Retina (tissue), 1 donor: ENCODE results near the gene TJP3.

Experiments
- DNase-seq: peaks from one replicate; pipeline ENCODE4 v3.0.0-alpha.2; 2016

TJP3 gene

GRCh38 chr19:3692141-3693024 lies 15.8 kb upstream of the TJP3 start:
- DNase-seq = no peak

GRCh38 chr19:3693025-3693925 lies 14.9 kb upstream of the TJP3 start:
- no peak for DNase-seq

DNA sequence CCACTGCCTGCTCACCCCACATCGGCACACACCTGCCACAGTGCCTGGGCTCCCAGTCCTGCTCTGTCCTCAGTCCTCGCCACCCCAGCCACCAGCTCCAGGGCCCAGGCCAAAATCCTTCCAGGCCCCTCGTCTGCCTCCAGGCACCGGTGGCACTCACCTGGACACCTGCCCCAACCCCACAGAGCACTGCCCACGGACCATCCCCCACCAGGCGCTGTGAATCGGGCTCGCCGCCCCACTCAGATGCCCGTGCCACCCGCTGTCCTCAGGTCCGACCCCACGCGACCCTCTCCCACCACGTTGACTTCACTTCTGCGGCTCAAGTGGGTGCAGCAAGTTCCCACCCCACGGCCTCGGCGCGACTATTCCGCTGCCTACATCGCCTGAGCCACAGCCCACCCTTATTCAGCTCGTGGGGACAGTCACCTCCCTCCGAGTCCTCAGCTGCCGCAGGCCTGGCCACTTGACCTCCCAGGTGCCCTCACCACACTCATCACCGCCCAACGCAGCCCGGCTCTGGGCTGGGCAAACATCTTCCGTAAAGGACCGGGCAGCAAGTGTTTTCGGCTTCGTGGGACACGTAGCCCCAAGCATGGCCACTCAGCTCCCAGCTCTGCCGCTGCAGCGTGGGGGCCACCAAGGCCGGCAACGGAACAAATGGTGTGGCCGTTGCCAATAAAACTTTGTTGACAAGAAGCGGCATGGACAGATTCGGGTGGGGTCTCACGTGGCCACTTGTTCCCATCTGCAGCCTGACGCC lies 13.6 kb upstream of the TJP3 start:
- DNase-seq = no peak

GRCh38 chr19:3695124-3695733 lies 13.0 kb upstream of the TJP3 start:
- DNase-seq = no peak

DNA sequence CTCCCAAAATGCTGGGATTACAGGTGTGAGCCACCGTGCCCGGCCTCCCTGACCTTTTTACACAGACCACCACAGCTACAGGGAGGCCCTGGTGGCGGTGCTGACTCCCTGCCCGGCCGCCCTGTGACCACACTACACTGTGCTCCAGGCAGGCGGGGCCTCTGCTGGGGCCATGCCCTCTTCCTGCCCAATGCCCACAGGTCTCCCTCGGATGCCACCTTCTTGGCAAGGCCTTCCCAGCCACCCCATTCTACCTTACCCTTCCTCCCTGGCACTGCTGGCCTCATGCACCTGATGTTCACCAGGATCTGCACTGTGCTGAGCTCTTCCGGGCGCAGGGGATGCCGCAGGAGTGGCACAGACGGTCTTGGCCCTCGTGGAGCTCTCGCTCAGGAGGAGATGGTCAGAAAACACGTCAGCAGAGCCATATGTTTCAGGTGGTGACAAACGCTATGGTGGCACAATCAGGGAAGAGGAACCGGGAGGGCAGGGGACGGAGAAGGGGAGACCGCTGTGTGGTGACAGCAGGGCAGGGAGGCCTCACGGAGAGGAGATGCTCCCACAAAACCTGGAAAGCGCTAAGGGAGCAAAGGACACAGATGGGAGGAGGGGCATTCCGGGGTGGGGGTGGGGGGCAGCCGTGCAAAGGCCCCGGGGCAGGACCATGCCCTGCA lies 12.1 kb upstream of the TJP3 start:
- DNase-seq = no peak

GRCh38 chr19:3696660-3696995 lies 11.6 kb upstream of the TJP3 start:
- no peak for DNase-seq

- DNase-seq = no peak
Measured at GRCh38 chr19:3697094-3697493, 11.1 kb upstream of the TJP3 start.

DNA sequence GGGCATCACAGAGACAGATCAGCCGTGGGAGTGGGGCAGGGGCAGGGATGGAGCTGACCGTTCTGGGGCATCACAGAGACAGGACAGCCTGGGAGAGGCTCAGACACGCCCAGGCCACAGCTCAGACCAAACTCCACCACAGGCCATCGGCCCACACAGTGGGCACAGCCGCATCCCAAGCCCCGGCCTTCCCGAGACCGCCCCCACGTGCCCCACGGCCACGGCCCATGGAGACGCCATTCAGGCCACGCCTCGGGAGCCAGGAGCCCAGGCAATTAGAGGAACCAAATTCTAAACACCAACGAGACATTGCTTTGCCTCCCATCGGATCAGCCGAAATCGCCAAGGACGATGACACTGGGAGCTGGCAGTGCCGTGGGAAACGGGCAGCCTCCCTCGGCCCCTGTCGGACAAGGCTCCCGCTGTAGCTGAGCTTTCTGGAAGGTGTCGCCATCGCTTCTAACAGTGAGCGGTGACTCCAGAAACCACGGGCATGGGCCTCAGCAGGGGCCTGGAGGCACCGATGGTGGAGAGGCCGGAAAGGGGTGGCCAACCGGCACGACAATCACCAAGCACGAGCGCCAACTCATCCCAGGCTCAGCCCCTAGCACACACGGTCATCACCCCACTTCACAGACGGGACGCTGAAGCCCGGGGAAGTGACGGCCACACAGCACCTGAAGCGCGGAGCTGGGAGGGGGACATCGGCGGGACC lies 10.4 kb upstream of the TJP3 start:
- no peak for DNase-seq

DNA sequence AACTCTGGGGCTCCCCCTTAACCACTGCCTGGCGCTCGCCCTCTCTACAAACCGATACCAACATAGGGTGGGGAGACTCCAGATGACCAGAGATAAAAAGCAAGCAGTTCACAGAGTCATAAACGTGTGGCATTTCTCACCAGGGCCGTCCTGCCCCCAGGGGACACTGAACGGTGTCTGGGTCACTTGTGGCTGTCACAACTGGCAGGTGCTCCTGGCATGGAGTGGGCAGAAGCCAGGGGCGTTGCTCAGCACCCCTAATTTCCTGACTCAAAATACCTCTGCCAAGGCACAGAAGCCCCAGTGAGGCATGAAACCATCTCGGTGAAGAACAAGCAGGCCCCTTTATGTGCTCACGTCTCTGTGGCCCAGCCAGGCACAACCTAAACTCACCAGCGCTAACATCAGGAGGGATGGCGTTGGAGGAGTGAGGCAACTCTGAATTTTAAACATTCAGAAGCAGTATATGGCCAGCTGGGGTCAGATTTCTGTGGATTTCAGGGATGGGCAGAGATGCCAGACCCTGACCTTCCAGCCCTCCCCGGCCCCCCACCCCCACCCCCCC lies 9.7 kb upstream of the TJP3 start:
- no peak for DNase-seq

DNA sequence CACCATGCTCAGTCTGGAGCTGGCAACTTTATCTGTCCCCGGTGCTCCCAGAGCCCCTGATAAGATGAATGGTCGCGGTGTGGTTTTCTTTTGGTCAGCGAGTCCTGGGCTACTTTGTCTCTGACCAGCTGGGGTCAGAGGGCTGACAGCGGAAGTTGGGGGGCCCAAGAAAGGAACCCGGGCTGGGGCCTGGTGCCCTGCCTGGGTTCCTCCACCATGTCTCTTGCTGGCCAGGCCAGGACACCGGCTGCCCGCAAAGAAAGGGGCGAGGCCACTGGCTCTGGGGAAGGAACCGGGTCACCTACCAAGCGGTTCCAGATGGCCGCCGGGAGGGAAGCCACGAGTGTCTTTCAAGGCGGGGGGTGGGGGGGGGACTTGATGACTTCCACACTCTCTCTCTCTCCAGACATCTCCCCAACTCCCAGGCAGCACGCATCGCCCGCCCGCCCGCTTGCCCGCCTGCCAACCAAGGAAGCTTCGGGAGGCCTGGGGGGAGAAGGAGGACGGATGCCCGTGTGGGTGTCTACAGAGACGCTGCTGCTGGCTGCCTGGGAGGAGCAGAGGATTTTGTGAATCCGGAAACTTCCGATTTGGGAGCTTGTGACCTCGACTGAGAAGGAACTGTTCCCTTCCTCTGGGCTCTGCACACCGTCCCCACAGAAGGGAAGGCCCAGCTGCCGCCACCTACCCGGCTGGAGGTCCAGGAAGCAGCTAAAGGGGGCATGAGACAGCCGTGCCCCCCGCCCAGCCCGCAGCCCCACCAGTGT lies 9.0 kb upstream of the TJP3 start:
- peak; percentile 53 for DNase-seq

- DNase-seq = peak; percentile 46
Measured at GRCh38 chr19:3699741-3700241, 8.4 kb upstream of the TJP3 start.

GRCh38 chr19:3700242-3701032 lies 7.7 kb upstream of the TJP3 start, which contains the start of gene PIP5K1C:
TSS of gene PIP5K1C (minus strand) at chr19:3700468. CDS start at chr19:3700390, 78 bp downstream.
- DNase-seq = peak; percentile 91

DNA sequence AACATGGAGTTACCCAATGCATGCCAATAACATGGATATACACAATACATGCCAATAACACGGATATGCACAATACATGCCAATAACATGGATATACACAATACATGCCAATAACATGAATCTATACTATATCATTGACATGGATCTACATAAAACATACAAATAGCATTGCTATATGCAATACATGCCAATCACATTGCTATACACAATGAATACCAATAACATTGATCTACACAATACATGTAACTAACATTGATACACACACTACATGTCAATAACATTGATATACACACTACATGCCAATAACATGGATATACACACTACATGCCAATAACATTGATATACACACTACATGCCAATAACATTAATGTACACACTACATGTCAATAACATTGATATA lies 7.0 kb upstream of the TJP3 start:
- DNase-seq = no peak

- no peak for DNase-seq
Measured at GRCh38 chr19:3707868-3708206, 347 bp upstream of the TJP3 start.

DNA sequence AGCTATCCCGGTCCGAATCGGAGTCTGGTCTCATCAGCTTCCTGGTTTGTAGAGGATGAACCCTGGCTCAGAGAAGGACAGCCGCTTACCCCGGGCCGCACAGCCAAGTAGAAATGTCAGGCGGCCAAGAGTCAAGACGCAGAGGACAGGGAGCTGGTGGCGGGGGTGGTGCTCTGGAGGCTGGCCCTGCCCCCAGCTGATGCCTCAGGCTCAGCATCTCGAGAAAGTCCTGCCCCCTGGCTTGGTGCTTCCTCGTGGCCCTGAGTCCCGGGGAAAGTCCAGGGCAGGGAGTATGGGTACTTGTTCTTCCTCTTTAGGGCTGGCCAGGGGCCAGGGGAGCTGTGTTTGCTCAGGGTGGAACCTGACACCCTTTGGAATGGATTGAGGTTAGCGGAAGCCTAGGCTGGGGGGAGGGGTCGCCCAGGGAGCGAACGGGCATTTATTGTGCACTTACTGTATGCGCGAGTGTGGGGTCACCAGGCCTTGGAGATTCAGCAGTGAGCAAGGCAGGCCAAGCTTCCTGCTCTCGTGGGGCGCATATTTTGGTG lies 2.2 kb downstream of the TJP3 start:
- no peak for DNase-seq

GRCh38 chr19:3712663-3713611 lies 4.8 kb downstream of the TJP3 start:
- no peak for DNase-seq

GRCh38 chr19:3716147-3716668 lies 8.0 kb downstream of the TJP3 start:
- no peak for DNase-seq

DNA sequence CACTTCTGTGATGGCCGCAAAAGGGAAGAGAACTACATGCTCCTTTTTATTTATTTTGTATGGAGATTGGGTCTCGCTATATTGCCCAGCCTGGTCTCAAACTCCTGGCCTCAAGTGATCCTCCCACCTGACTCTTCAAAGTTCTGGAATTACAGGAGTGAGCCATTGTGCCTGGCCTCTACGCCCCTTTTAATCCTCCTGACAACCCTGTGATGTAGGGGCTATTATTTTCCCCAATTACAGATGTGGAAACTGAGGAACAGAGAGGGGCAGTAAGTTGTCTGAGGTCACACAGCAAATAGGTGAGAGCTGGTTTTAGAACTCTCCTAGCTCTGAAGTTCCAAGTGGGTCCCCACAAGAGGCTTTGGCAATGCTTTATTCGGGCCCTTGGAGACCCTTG lies 11.7 kb downstream of the TJP3 start:
- no peak for DNase-seq
